ENCODE results near the gene C1orf167. TPM values are rescaled to one million over a fixed set of nuclear protein-coding genes. Genes with fewer than 3 reads are reported as not detected.

C1orf167 gene
- total RNA-seq, 6 donors from 2014 or later: 1.0 to 14.3 (median 8.8) TPM

- H3K27me3 ChIP-seq: no peaks in the 10 kb centered on the region
- no peaks in the 10 kb centered on the region for H3K9me3 ChIP-seq
- peak in 1 of 2 donors; percentile 20 for ATAC-seq (ENCODE audit: low FRiP score in 2 of 2)
- no peak for DNase-seq
- TF ChIP-seq POLR2A (IDR thresholded peaks at IDR 0.05): no peak
- TF ChIP-seq POLR2AphosphoS5 (IDR thresholded peaks at IDR 0.05): peak in 1 of 2 donors; percentile 46
- no peak overlapping the region for H3K4me3 ChIP-seq
- peaks cover 38 to 84% (median 64%) of the 10 kb centered on the region in 4 donors for H3K36me3 ChIP-seq
- peaks cover 25 to 41% (median 34%) of the 10 kb centered on the region in 4 donors for H3K4me1 ChIP-seq
- H3K27ac ChIP-seq: peak overlapping the region; percentile 69 to 94 (median 75)
- 52 to 70% methylated on average over 6 of the region's 6 CpGs for WGBS, 2 donors
Measured at GRCh38 chr1:11797525-11798216, 35.7 kb downstream of the C1orf167 start.

GRCh38 chr1:11799099-11799498 is 37.1 kb downstream of the C1orf167 start:
- TF ChIP-seq POLR2AphosphoS5 (IDR thresholded peaks at IDR 0.05) (no peak), CTCF (IDR thresholded peaks at IDR 0.05) (no peak), POLR2A (IDR thresholded peaks at IDR 0.05) (no peak), EP300 (IDR thresholded peaks at IDR 0.05) (no peak)
- H3K9me3 ChIP-seq: no peaks in the 10 kb centered on the region
- H3K36me3 ChIP-seq: peaks cover 31 to 70% (median 52%) of the 10 kb centered on the region in 4 donors
- H3K4me3 ChIP-seq: no peak overlapping the region
- ATAC-seq (ENCODE audit: low FRiP score in 2 of 2) (no peak), DNase-seq (no peak)
- 94 to 97% methylated on average over 4 to 5 of the region's 5 CpGs for WGBS, 2 donors
- no peaks in the 10 kb centered on the region for H3K27me3 ChIP-seq
- peaks cover 39 to 54% (median 46%) of the 10 kb centered on the region in 4 donors for H3K4me1 ChIP-seq
- H3K27ac ChIP-seq: peak overlapping the region in 3 of 4 donors; percentile 69 to 94 (median 79)

- WGBS, 2 donors: 96 to 99% methylated on average over 9 of the region's 9 CpGs
- no peak for DNase-seq
- no peak for TF ChIP-seq POLR2AphosphoS5 (IDR thresholded peaks at IDR 0.05)
- Histone ChIP-seq H3K27me3 (no peaks in the 10 kb centered on the region), H3K4me3 (no peak overlapping the region), H3K9me3 (no peaks in the 10 kb centered on the region), H3K27ac (peak overlapping the region in 3 of 4 donors; percentile 8 to 50 (median 48)), H3K36me3 (peaks cover 24 to 62% (median 44%) of the 10 kb centered on the region in 4 donors), H3K4me1 (peaks cover 47 to 62% (median 54%) of the 10 kb centered on the region in 4 donors)
- no peak for ATAC-seq (ENCODE audit: low FRiP score in 2 of 2)
Measured at GRCh38 chr1:11799896-11800295, 37.9 kb downstream of the C1orf167 start.

- no peak for DNase-seq
Measured at GRCh38 chr1:11800391-11800755, 38.4 kb downstream of the C1orf167 start.

GRCh38 chr1:11800756-11801433 is 38.9 kb downstream of the C1orf167 start:
- 92 to 96% methylated on average over 9 to 21 of the region's 21 CpGs for WGBS, 2 donors
- ATAC-seq (ENCODE audit: low FRiP score in 2 of 2): no peak
- Histone ChIP-seq H3K27ac (peak overlapping the region; percentile 8 to 99 (median 44)), H3K4me3 (peak overlapping the region in 1 of 4 donors; percentile 70), H3K27me3 (no peaks in the 10 kb centered on the region), H3K36me3 (peaks cover 14 to 52% (median 35%) of the 10 kb centered on the region in 4 donors), H3K9me3 (no peaks in the 10 kb centered on the region), H3K4me1 (peaks cover 49 to 64% (median 57%) of the 10 kb centered on the region in 4 donors)
- no peak for DNase-seq
- TF ChIP-seq EP300 (IDR thresholded peaks at IDR 0.05): no peak
- no peak for TF ChIP-seq POLR2AphosphoS5 (IDR thresholded peaks at IDR 0.05)
- TF ChIP-seq CTCF (IDR thresholded peaks at IDR 0.05): no peak
- TF ChIP-seq POLR2A (IDR thresholded peaks at IDR 0.05): no peak

More at GRCh38 chr1:11800391-11800755, 38.4 kb downstream of the C1orf167 start:
- ATAC-seq (ENCODE audit: low FRiP score in 2 of 2): no peak
- Histone ChIP-seq H3K4me1 (peaks cover 49 to 64% (median 57%) of the 10 kb centered on the region in 4 donors), H3K4me3 (peak overlapping the region in 1 of 4 donors; percentile 70), H3K9me3 (no peaks in the 10 kb centered on the region), H3K27ac (peak overlapping the region in 3 of 4 donors; percentile 8 to 99 (median 48)), H3K27me3 (no peaks in the 10 kb centered on the region), H3K36me3 (peaks cover 20 to 57% (median 39%) of the 10 kb centered on the region in 4 donors)
- 83 to 98% methylated on average over 6 to 8 of the region's 8 CpGs for WGBS, 2 donors
- TF ChIP-seq EP300 (IDR thresholded peaks at IDR 0.05) (no peak), POLR2AphosphoS5 (IDR thresholded peaks at IDR 0.05) (no peak), POLR2A (IDR thresholded peaks at IDR 0.05) (no peak), CTCF (IDR thresholded peaks at IDR 0.05) (no peak)
